HG02885 (cell line): ENCODE measurements around the gene GMDS.
A peak's percentile ranks its signal among the peaks of the same experiment; 100 is the strongest.

ENCODE experiments used
- ATAC-seq: cut with Tn5 transposase; IDR thresholded peaks from one replicate; pipeline ENCODE4 v1.9.1; 2021; ENCODE audit warnings: mild to moderate bottlenecking; ENCODE audit not compliant: unreplicated experiment, poor library complexity

GMDS gene

GRCh38 chr6:1796706-1797529, 448.5 kb downstream of the GMDS start:
- peak; percentile 89 for ATAC-seq

GRCh38 chr6:1795910-1796309, 449.5 kb downstream of the GMDS start:
- no peak for ATAC-seq

- no peak for ATAC-seq
Measured at GRCh38 chr6:1792989-1793388, 452.4 kb downstream of the GMDS start.

GRCh38 chr6:1790684-1791083, 454.7 kb downstream of the GMDS start:
- ATAC-seq = no peak

- no peak for ATAC-seq
Measured at GRCh38 chr6:1789092-1789491, 456.3 kb downstream of the GMDS start.

GRCh38 chr6:1787894-1788293, 457.5 kb downstream of the GMDS start:
- ATAC-seq = no peak

- peak; percentile 50 for ATAC-seq
Measured at GRCh38 chr6:1786455-1787453, 458.7 kb downstream of the GMDS start.

GRCh38 chr6:1784422-1784884, 461.0 kb downstream of the GMDS start:
- ATAC-seq = no peak

GRCh38 chr6:1781817-1782184, 463.6 kb downstream of the GMDS start:
- no peak for ATAC-seq

- ATAC-seq = no peak
Measured at GRCh38 chr6:1781152-1781816, 464.1 kb downstream of the GMDS start.

- no peak for ATAC-seq
Measured at GRCh38 chr6:1780251-1780867, 465.0 kb downstream of the GMDS start.

- no peak for ATAC-seq
Measured at GRCh38 chr6:1778686-1779235, 466.6 kb downstream of the GMDS start.

GRCh38 chr6:1777921-1778685, 467.3 kb downstream of the GMDS start:
- no peak for ATAC-seq

- no peak for ATAC-seq
Measured at GRCh38 chr6:1775441-1775840, 470.0 kb downstream of the GMDS start.

GRCh38 chr6:1774226-1774915, 471.0 kb downstream of the GMDS start:
- no peak for ATAC-seq

GRCh38 chr6:1773700-1774099, 471.7 kb downstream of the GMDS start:
- ATAC-seq = no peak

- ATAC-seq = no peak
Measured at GRCh38 chr6:1770968-1771723, 474.3 kb downstream of the GMDS start.

- ATAC-seq = peak; percentile 67
Measured at GRCh38 chr6:1770435-1770843, 475.0 kb downstream of the GMDS start.
